GM23248 (cell line): ENCODE measurements around the gene PXDN.

Experiments used
- EZH2 ChIP-seq: fragments of 200-600 bp; sonication (generic); IDR thresholded peaks from 2 replicates; pipeline ENCODE4 v1.6.1; 2018; ENCODE audit warnings: antibody characterized with exemption, mild to moderate bottlenecking; ENCODE audit not compliant: insufficient read depth, poor library complexity, severe bottlenecking
- EZH2phosphoT487 ChIP-seq: fragments of 200-600 bp; sonication (generic); IDR thresholded peaks from 2 replicates; pipeline ENCODE4 v1.6.1; 2018; ENCODE audit warnings: antibody characterized with exemption, moderate library complexity, mild to moderate bottlenecking, low read depth; ENCODE audit not compliant: insufficient read depth

- TF ChIP-seq EZH2phosphoT487 (no peak), EZH2 (no peak)
Observed at GRCh38 chr2:1754461-1755170, 10.3 kb upstream of the PXDN start.
